HEK293 (cell line): ENCODE results near the gene ARF5.

Experiments used
- CTCF ChIA-PET: fragments of 350-600 bp; formaldehyde crosslinking; extraction: SDS; loops from one replicate; lab custom pipeline; 2021; ENCODE audit warnings: antibody characterized with exemption; lab: Yijun Ruan, JAX
- POLR2A ChIA-PET: fragments of 300-600 bp; formaldehyde crosslinking; extraction: SDS; loops from one replicate; lab custom pipeline; 2020; ENCODE audit warnings: antibody characterized with exemption, inconsistent platforms; lab: Yijun Ruan, JAX
- H3K27ac ChIP-seq: fragments of 200-500 bp; sonication (Bioruptor generic); 2 replicates; pipeline ENCODE4 v1.5.1; 2014; ENCODE audit warnings: low read depth, low read length, control low read depth, inconsistent platforms; ENCODE audit errors: extremely low read depth
- H3K36me3 ChIP-seq, 2 experiments: fragments of 200-500 bp in 1 of 2; sonication (Bioruptor generic) in 1 of 2; 1 replicate in 1 of 2; 2 replicates in 1 of 2; pipeline ENCODE4 v1.5.1; 2014 to 2017; ENCODE audit warnings: inconsistent platforms in 2 of 2, low read length in 2 of 2; ENCODE audit not compliant: control insufficient read depth in 2 of 2, insufficient read depth in 1 of 2
- H3K4me1 ChIP-seq: fragments of 200-500 bp; sonication (Bioruptor generic); 2 replicates; pipeline ENCODE4 v1.5.1; 2014; ENCODE audit warnings: mild to moderate bottlenecking, low read length, inconsistent platforms; ENCODE audit not compliant: control insufficient read depth, insufficient read depth
- H3K4me3 ChIP-seq: 2 replicates; pipeline ENCODE4 v1.5.1; 2011; ENCODE audit warnings: low read depth, mild to moderate bottlenecking, control low read depth, low read length, moderate library complexity
- H3K9me3 ChIP-seq: fragments of 200-500 bp; sonication (Bioruptor generic); 2 replicates; pipeline ENCODE4 v1.5.1; 2014; ENCODE audit warnings: low read depth, low read length, inconsistent platforms; ENCODE audit not compliant: control insufficient read depth, insufficient read depth
- HOXA7 ChIP-seq: sonication (generic); formaldehyde crosslinking; IDR thresholded peaks from 2 replicates; pipeline ENCODE4 v1.8.1; 2022; ENCODE audit warnings: missing genetic modification reagents, borderline replicate concordance
- KLF8 ChIP-seq: fragments of 450-650 bp; formaldehyde crosslinking; IDR thresholded peaks from 2 replicates; pipeline ENCODE4 v1.5.1; 2016; ENCODE audit warnings: missing biosample characterization, missing genetic modification characterization
- MZF1 ChIP-seq: fragments of 450-650 bp; formaldehyde crosslinking; IDR thresholded peaks from 2 replicates; pipeline ENCODE4 v1.5.1; 2017; ENCODE audit warnings: missing biosample characterization, missing genetic modification characterization, borderline replicate concordance
- ZBTB1 ChIP-seq: fragments of 450-650 bp; formaldehyde crosslinking; IDR thresholded peaks from 2 replicates; pipeline ENCODE4 v1.5.1; 2016; ENCODE audit warnings: missing biosample characterization, missing genetic modification characterization
- ZBTB20 ChIP-seq: fragments of 450-650 bp; formaldehyde crosslinking; IDR thresholded peaks from 2 replicates; pipeline ENCODE4 v1.5.1; 2016; ENCODE audit warnings: missing biosample characterization, missing genetic modification characterization
- ZIC2 ChIP-seq: fragments of 450-650 bp; formaldehyde crosslinking; IDR thresholded peaks from 2 replicates; pipeline ENCODE4 v1.5.1; 2016; ENCODE audit warnings: missing biosample characterization, missing genetic modification characterization
- ZNF132 ChIP-seq: fragments of 450-650 bp; formaldehyde crosslinking; IDR thresholded peaks from 2 replicates; pipeline ENCODE4 v1.5.1; 2017; ENCODE audit warnings: missing biosample characterization, missing genetic modification characterization, borderline replicate concordance
- ZNF2 ChIP-seq: fragments of 450-650 bp; formaldehyde crosslinking; IDR thresholded peaks from 2 replicates; pipeline ENCODE4 v1.5.1; 2016; ENCODE audit warnings: missing biosample characterization, missing genetic modification characterization
- ZNF23 ChIP-seq: fragments of 450-650 bp; formaldehyde crosslinking; IDR thresholded peaks from 2 replicates; pipeline ENCODE4 v1.5.1; 2016; ENCODE audit warnings: missing biosample characterization, missing genetic modification characterization, borderline replicate concordance
- ZNF324 ChIP-seq: fragments of 450-650 bp; formaldehyde crosslinking; IDR thresholded peaks from 2 replicates; pipeline ENCODE4 v1.5.1; 2016; ENCODE audit warnings: missing biosample characterization, missing genetic modification characterization
- ZNF335 ChIP-seq: fragments of 450-650 bp; formaldehyde crosslinking; conservative IDR thresholded peaks from 2 replicates; pipeline ENCODE4 v1.5.1; 2016; ENCODE audit warnings: missing biosample characterization, missing genetic modification characterization
- ZNF510 ChIP-seq: fragments of 450-650 bp; formaldehyde crosslinking; IDR thresholded peaks from 2 replicates; pipeline ENCODE4 v1.5.1; 2018; ENCODE audit warnings: mild to moderate bottlenecking, missing genetic modification characterization, missing biosample characterization; ENCODE audit not compliant: insufficient replicate concordance
- ZNF600 ChIP-seq: fragments of 450-650 bp; formaldehyde crosslinking; IDR thresholded peaks from 2 replicates; pipeline ENCODE4 v1.5.1; 2016; ENCODE audit warnings: missing biosample characterization, missing genetic modification characterization
- ZNF629 ChIP-seq: fragments of 450-650 bp; formaldehyde crosslinking; IDR thresholded peaks from 2 replicates; pipeline ENCODE4 v1.5.1; 2017; ENCODE audit warnings: missing biosample characterization, missing genetic modification characterization
- ZNF658 ChIP-seq: fragments of 450-650 bp; formaldehyde crosslinking; IDR thresholded peaks from 2 replicates; pipeline ENCODE4; 2016; ENCODE audit warnings: missing biosample characterization, missing genetic modification characterization
- ZNF664 ChIP-seq: fragments of 450-650 bp; formaldehyde crosslinking; IDR thresholded peaks from 2 replicates; pipeline ENCODE4 v1.5.1; 2016; ENCODE audit warnings: missing biosample characterization, missing genetic modification characterization
- ZNF792 ChIP-seq: fragments of 450-650 bp; formaldehyde crosslinking; IDR thresholded peaks from 2 replicates; pipeline ENCODE4 v1.5.1; 2016; ENCODE audit warnings: missing biosample characterization, missing genetic modification characterization
- TF ChIP-seq, protein P1 (sequence below): fragments of 450-650 bp; formaldehyde crosslinking; IDR thresholded peaks from 2 replicates; pipeline ENCODE4 v1.5.1; 2016; ENCODE audit warnings: missing biosample characterization, missing genetic modification characterization
- TF ChIP-seq, protein P2 (sequence below): fragments of 450-650 bp; formaldehyde crosslinking; IDR thresholded peaks from 2 replicates; pipeline ENCODE4 v1.5.1; 2016; ENCODE audit warnings: missing biosample characterization, missing genetic modification characterization
- TF ChIP-seq, protein P3 (sequence below): fragments of 450-650 bp; formaldehyde crosslinking; IDR thresholded peaks from 2 replicates; pipeline ENCODE4 v1.5.1; 2016; ENCODE audit warnings: missing biosample characterization, missing genetic modification characterization

Gene ARF5

DNA sequence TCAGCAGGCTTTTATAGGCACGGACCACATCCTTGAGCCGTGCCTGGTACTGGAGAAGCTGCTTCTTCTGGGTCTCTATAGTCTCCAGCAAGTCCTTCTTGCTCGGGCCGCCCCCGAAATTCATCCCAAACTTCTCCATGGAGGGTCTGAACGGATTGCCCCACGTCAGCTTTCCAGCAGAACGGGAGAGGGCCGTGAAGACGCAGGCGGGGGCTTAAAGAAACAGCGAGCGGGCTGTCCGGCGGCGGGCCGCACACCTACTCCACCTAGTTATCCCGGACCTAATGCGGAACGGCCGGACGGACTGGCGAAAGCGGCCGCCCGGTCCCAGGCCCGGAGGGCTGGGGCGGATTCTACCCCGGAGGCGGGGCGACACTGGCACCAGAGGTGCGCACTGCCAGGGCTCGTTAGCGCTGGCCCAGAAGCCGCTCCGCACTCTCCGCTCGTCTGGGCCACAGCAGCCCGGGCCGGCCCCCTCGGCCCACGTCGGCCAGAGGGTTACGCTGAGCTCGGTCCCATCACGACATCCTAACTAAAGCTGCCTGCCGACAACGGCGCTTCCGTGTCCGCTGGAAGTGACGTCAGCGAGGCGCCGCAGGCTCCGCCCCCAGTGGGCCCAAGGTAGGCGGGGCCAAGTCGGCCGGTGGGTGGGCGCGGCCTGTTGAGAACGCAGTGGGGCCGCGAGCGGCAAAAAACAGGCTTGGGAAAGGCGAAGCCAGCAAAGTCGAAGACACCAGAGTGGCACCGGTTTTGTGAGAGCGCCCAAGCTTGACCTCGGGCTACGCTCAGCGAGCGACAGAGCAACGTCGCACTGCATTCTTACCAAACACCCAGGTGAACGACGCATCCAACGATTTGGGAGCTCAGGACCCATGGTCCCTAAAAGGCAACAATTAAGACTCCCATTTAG, 2.9 kb upstream of the ARF5 start, which contains the start of gene GCC1 (continued):
- TF ChIP-seq, protein P1, sequence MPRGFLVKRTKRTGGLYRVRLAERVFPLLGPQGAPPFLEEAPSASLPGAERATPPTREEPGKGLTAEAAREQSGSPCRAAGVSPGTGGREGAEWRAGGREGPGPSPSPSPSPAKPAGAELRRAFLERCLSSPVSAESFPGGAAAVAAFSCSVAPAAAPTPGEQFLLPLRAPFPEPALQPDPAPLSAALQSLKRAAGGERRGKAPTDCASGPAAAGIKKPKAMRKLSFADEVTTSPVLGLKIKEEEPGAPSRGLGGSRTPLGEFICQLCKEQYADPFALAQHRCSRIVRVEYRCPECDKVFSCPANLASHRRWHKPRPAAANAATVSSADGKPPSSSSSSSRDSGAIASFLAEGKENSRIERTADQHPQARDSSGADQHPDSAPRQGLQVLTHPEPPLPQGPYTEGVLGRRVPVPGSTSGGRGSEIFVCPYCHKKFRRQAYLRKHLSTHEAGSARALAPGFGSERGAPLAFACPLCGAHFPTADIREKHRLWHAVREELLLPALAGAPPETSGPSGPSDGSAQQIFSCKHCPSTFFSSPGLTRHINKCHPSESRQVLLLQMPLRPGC (tag by site-specific recombination), result 0 out of 2 replicates have a peak, but pooled peaks have one; percentile 21
- TF ChIP-seq ZNF600 (tag by site-specific recombination), result peak; percentile 85
- TF ChIP-seq ZNF629, result peak; percentile 86
- peak; percentile 72; the same call in 1 of the 2 replicates for TF ChIP-seq ZBTB20
- no peak for TF ChIP-seq ZNF658
- TF ChIP-seq ZNF2, result 0 out of 2 replicates have a peak, but pooled peaks have one; percentile 31
- TF ChIP-seq KLF8 (tag by site-specific recombination), result peak; percentile 61; the same call in 1 of the 2 replicates
- TF ChIP-seq ZNF335, result peak; percentile 94

DNA sequence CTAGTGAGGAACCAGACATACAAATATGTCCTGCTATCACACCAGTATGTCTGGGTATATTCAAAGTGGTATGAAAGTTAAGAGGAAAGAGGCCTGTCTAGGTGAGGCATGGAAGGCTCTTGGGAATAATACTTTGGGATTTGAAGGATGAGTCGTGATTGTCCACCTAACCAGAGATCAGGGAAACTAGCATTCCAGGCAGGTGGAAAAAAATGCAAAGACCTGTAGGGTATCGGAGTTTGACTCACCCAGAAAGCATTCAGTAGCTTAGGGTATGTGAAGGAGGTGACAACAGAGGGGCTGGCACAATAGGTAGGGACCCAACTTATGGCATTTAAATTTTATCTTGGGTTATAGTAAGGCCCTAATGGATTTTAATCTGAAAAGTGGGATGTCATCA, 1.9 kb upstream of the ARF5 start:
- Histone ChIP-seq H3K4me3 (no peak overlapping the region), H3K36me3 (peaks cover under 1 to 47% of the 10 kb centered on the region in 2 experiments; a peak in 2 of 3 replicates), H3K27ac (no peak overlapping the region), H3K9me3 (no peaks in the 10 kb centered on the region), H3K4me1 (peaks cover 6% of the 10 kb centered on the region; the same call in 1 of the 2 replicates)
- TF ChIP-seq, protein P2, sequence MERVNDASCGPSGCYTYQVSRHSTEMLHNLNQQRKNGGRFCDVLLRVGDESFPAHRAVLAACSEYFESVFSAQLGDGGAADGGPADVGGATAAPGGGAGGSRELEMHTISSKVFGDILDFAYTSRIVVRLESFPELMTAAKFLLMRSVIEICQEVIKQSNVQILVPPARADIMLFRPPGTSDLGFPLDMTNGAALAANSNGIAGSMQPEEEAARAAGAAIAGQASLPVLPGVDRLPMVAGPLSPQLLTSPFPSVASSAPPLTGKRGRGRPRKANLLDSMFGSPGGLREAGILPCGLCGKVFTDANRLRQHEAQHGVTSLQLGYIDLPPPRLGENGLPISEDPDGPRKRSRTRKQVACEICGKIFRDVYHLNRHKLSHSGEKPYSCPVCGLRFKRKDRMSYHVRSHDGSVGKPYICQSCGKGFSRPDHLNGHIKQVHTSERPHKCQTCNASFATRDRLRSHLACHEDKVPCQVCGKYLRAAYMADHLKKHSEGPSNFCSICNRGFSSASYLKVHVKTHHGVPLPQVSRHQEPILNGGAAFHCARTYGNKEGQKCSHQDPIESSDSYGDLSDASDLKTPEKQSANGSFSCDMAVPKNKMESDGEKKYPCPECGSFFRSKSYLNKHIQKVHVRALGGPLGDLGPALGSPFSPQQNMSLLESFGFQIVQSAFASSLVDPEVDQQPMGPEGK, result no peak
- POLR2A ChIA-PET, result interaction anchor here (0.9 to 2.8 kb wide), 3 partner anchors 8 to 63 kb away, joined by 3 to 13 read pairs (median 6); no protein-coding TSS in a partner anchor
- CTCF ChIA-PET, result interaction anchor here (0.7 kb wide), 1 partner anchor 610 kb away, joined by 3 read pairs; no protein-coding TSS in a partner anchor

DNA sequence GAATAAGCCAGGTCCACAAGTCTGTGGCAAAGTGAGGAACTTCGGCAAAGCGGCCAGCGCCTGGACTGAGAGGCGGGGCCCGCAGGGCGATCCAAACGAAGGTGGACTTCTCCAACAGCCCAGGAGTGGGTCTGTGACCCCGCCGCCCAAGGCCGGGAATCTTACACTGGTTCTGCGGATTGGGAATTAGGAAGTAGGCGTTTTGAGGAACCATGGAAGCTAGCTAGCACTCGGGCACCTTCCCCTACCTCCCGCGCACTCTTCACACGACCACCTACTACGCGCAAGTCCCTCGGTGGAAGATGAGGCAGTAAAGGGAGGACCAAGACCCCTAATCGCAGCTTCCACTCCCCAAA, 570 bp upstream of the ARF5 start:
- peak overlapping the region; percentile 86 for H3K4me3 ChIP-seq
- H3K9me3 ChIP-seq, result no peaks in the 10 kb centered on the region
- POLR2A ChIA-PET, result interaction anchor here (0.7 to 2.8 kb wide), 4 partner anchors 9 to 63 kb away, joined by 3 to 13 read pairs (median 3); no protein-coding TSS in a partner anchor
- no peak for TF ChIP-seq ZNF792 (tag by site-specific recombination)
- no peak for TF ChIP-seq HOXA7
- no peak for TF ChIP-seq ZIC2
- no peak for TF ChIP-seq ZNF510 (tag by site-specific recombination)
- no peak for TF ChIP-seq ZNF664
- no peak for TF ChIP-seq ZNF23 (tag by site-specific recombination)
- TF ChIP-seq, protein P1 (tag by site-specific recombination), result no peak
- TF ChIP-seq MZF1 (tag by site-specific recombination), result no peak
- no peak for TF ChIP-seq ZNF324 (tag by site-specific recombination)
- TF ChIP-seq, protein P3, sequence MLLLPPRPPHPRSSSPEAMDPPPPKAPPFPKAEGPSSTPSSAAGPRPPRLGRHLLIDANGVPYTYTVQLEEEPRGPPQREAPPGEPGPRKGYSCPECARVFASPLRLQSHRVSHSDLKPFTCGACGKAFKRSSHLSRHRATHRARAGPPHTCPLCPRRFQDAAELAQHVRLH (tag by site-specific recombination), result no peak
- TF ChIP-seq ZBTB1, result no peak
- TF ChIP-seq ZNF132 (tag by site-specific recombination), result no peak
- peaks cover 7 to 41% of the 10 kb centered on the region in 2 experiments; a peak in 2 of 3 replicates for H3K36me3 ChIP-seq
- H3K4me1 ChIP-seq, result peaks cover 6% of the 10 kb centered on the region; the same call in 1 of the 2 replicates
- no peak overlapping the region; the same call in 1 of the 2 replicates for H3K27ac ChIP-seq
- CTCF ChIA-PET, result interaction anchor here (0.9 to 1.1 kb wide), 2 partner anchors 30 to 50 kb away, joined by 3 read pairs; no protein-coding TSS in a partner anchor
